Astrocyte (in vitro differentiated cells and primary cell): ENCODE results near the gene CKAP4. TPM values are rescaled to one million over a fixed set of nuclear protein-coding genes. Genes with fewer than 3 reads are reported as not detected.

Source experiments
- DNase-seq: peaks from one replicate; pipeline ENCODE4 v3.0.0-alpha.2; 2010; ENCODE audit warnings: low read depth
- FAIRE-seq: peaks from 2 replicates; lab custom pipeline; 2011; peaks lifted over from hg19 to GRCh38; lab: Jason Lieb, UNC
- H2AFZ ChIP-seq: 2 replicates; pipeline ENCODE4 v1.6.0; 2012; ENCODE audit warnings: low read depth, low read length, inconsistent platforms
- H3K27ac ChIP-seq: 2 replicates; pipeline ENCODE4 v1.5.1; 2011; ENCODE audit warnings: low read depth, low read length, inconsistent platforms
- H3K27me3 ChIP-seq: 2 replicates; pipeline ENCODE4 v1.6.0; 2011; ENCODE audit warnings: low read length, inconsistent platforms; ENCODE audit not compliant: insufficient read depth
- H3K36me3 ChIP-seq: 2 replicates; pipeline ENCODE4 v1.5.1; 2011; ENCODE audit warnings: low read length, inconsistent platforms; ENCODE audit not compliant: insufficient read depth
- H3K4me1 ChIP-seq: 2 replicates; pipeline ENCODE4 v1.5.1; 2011; ENCODE audit warnings: low read length, inconsistent platforms; ENCODE audit not compliant: insufficient read depth
- H3K4me2 ChIP-seq: 2 replicates; pipeline ENCODE4 v1.6.0; 2012; ENCODE audit warnings: low read length, inconsistent platforms
- H3K4me3 ChIP-seq: 2 replicates; pipeline ENCODE4 v1.5.1; 2011; ENCODE audit warnings: low read depth, mild to moderate bottlenecking, low read length, inconsistent platforms; ENCODE audit not compliant: insufficient read depth
- H3K79me2 ChIP-seq: 2 replicates; pipeline ENCODE4 v1.6.0; 2012; ENCODE audit warnings: mild to moderate bottlenecking, low read length, inconsistent platforms; ENCODE audit not compliant: insufficient read depth
- H3K9ac ChIP-seq: 2 replicates; pipeline ENCODE4 v1.6.0; 2012; ENCODE audit warnings: mild to moderate bottlenecking, low read length, inconsistent platforms
- H3K9me3 ChIP-seq: 2 replicates; pipeline ENCODE4 v1.5.1; 2012; ENCODE audit warnings: low read depth, mild to moderate bottlenecking, low read length, inconsistent platforms; ENCODE audit not compliant: insufficient read depth
- H4K20me1 ChIP-seq: 2 replicates; pipeline ENCODE4 v1.6.0; 2012; ENCODE audit warnings: low read length, inconsistent platforms; ENCODE audit not compliant: insufficient read depth
- H3K27ac Mint-ChIP-seq: one replicate; pipeline ENCODE4 v1.8.0; 2021; ENCODE audit warnings: mild to moderate bottlenecking, mixed read lengths; ENCODE audit not compliant: unreplicated experiment
- H3K27me3 Mint-ChIP-seq: one replicate; pipeline ENCODE4 v1.8.0; 2021; ENCODE audit warnings: low read depth, mixed read lengths; ENCODE audit not compliant: unreplicated experiment
- H3K36me3 Mint-ChIP-seq: one replicate; pipeline ENCODE4 v1.8.0; 2021; ENCODE audit warnings: low read depth, mixed read lengths; ENCODE audit not compliant: unreplicated experiment
- H3K4me1 Mint-ChIP-seq: one replicate; pipeline ENCODE4 v1.8.0; 2021; ENCODE audit warnings: low read depth, mixed read lengths; ENCODE audit not compliant: unreplicated experiment
- H3K4me3 Mint-ChIP-seq: one replicate; pipeline ENCODE4 v1.8.0; 2021; ENCODE audit warnings: mild to moderate bottlenecking, moderate library complexity, mixed read lengths; ENCODE audit not compliant: unreplicated experiment
- H3K9me3 Mint-ChIP-seq: one replicate; pipeline ENCODE4 v1.8.0; 2021; ENCODE audit warnings: mild to moderate bottlenecking, mixed read lengths; ENCODE audit not compliant: unreplicated experiment
- CTCF ChIP-seq: IDR thresholded peaks from 2 replicates; pipeline ENCODE4 v1.5.1; 2011; ENCODE audit warnings: low read depth, mild to moderate bottlenecking, inconsistent platforms, low read length, moderate library complexity; ENCODE audit not compliant: insufficient read depth
- EZH2 ChIP-seq: IDR thresholded peaks from 2 replicates; pipeline ENCODE4 v1.6.1; 2012; ENCODE audit warnings: mild to moderate bottlenecking, low read length, inconsistent platforms; ENCODE audit not compliant: insufficient read depth
- total RNA-seq: library from RNA; stranded (reverse); gene quantifications from 2 replicates; pipeline ENCODE4 v1.2.1, GENCODE V29; 2021

CKAP4 gene
- total RNA-seq, 1 donor from 2014 or later = 324 TPM

GRCh38 chr12:106269150-106269771, 21.4 kb upstream of the CKAP4 start:
- Histone ChIP-seq H3K9ac (no peak overlapping the region), H3K9me3 (no peaks in the 10 kb centered on the region), H3K79me2 (no peaks in the 10 kb centered on the region), H3K36me3 (no peaks in the 10 kb centered on the region), H3K4me3 (no peak overlapping the region), H2AFZ (no peak overlapping the region), H3K4me2 (no peak overlapping the region), H4K20me1 (no peaks in the 10 kb centered on the region), H3K4me1 (no peaks in the 10 kb centered on the region), H3K27ac (no peak overlapping the region), H3K27me3 (no peaks in the 10 kb centered on the region)
- H3K36me3 Mint-ChIP-seq = no peaks in the 10 kb centered on the region
- FAIRE-seq (no peak), DNase-seq (no peak)
- H3K27ac Mint-ChIP-seq = no peak overlapping the region
- no peak overlapping the region for H3K4me3 Mint-ChIP-seq
- no peak for TF ChIP-seq EZH2
- no peak for TF ChIP-seq CTCF
- H3K4me1 Mint-ChIP-seq = no peaks in the 10 kb centered on the region
- H3K9me3 Mint-ChIP-seq = peaks cover 4% of the 10 kb centered on the region
- peaks cover 8% of the 10 kb centered on the region for H3K27me3 Mint-ChIP-seq

- Mint-ChIP-seq H3K4me1 (no peaks in the 10 kb centered on the region), H3K4me3 (no peak overlapping the region), H3K36me3 (no peaks in the 10 kb centered on the region), H3K27me3 (peaks cover 8% of the 10 kb centered on the region), H3K9me3 (peaks cover 4% of the 10 kb centered on the region), H3K27ac (no peak overlapping the region)
- FAIRE-seq (no peak), DNase-seq (no peak)
- no peak overlapping the region for H3K27ac ChIP-seq
- TF ChIP-seq CTCF (no peak), EZH2 (no peak)
- no peaks in the 10 kb centered on the region for H3K27me3 ChIP-seq
- no peaks in the 10 kb centered on the region for H3K79me2 ChIP-seq
- H4K20me1 ChIP-seq = no peaks in the 10 kb centered on the region
- no peaks in the 10 kb centered on the region for H3K9me3 ChIP-seq
- no peaks in the 10 kb centered on the region for H3K4me1 ChIP-seq
- no peak overlapping the region for H3K4me3 ChIP-seq
- no peaks in the 10 kb centered on the region for H3K36me3 ChIP-seq
- H2AFZ ChIP-seq = no peak overlapping the region
- H3K9ac ChIP-seq = no peak overlapping the region
- no peak overlapping the region for H3K4me2 ChIP-seq
Measured at GRCh38 chr12:106267535-106267934, 19.7 kb upstream of the CKAP4 start.

- no peaks in the 10 kb centered on the region for H3K4me1 Mint-ChIP-seq
- TF ChIP-seq CTCF (no peak), EZH2 (no peak)
- no peak overlapping the region for H3K9ac ChIP-seq
- H2AFZ ChIP-seq = no peak overlapping the region
- H3K4me3 Mint-ChIP-seq = no peak overlapping the region
- no peak overlapping the region for H3K27ac ChIP-seq
- no peaks in the 10 kb centered on the region for H3K79me2 ChIP-seq
- FAIRE-seq = no peak
- H3K4me1 ChIP-seq = no peaks in the 10 kb centered on the region
- H3K36me3 Mint-ChIP-seq = no peaks in the 10 kb centered on the region
- H3K36me3 ChIP-seq = no peaks in the 10 kb centered on the region
- no peak overlapping the region for H3K27ac Mint-ChIP-seq
- no peak overlapping the region for H3K4me2 ChIP-seq
- no peaks in the 10 kb centered on the region for H4K20me1 ChIP-seq
- H3K27me3 Mint-ChIP-seq = peaks cover 3% of the 10 kb centered on the region
- DNase-seq = no peak
- no peaks in the 10 kb centered on the region for H3K27me3 ChIP-seq
- no peaks in the 10 kb centered on the region for H3K9me3 ChIP-seq
- H3K9me3 Mint-ChIP-seq = no peaks in the 10 kb centered on the region
- H3K4me3 ChIP-seq = no peak overlapping the region
Measured at GRCh38 chr12:106265116-106265515, 17.3 kb upstream of the CKAP4 start.
